ENCODE results near the gene STRIP1. TPM values are rescaled to one million over a fixed set of nuclear protein-coding genes. Genes with fewer than 3 reads are reported as not detected.

The STRIP1 gene
- total and polyA plus RNA-seq, 4 experiments from 2014 or later = 16.5 to 73.3 (median 51.7) TPM

DNA sequence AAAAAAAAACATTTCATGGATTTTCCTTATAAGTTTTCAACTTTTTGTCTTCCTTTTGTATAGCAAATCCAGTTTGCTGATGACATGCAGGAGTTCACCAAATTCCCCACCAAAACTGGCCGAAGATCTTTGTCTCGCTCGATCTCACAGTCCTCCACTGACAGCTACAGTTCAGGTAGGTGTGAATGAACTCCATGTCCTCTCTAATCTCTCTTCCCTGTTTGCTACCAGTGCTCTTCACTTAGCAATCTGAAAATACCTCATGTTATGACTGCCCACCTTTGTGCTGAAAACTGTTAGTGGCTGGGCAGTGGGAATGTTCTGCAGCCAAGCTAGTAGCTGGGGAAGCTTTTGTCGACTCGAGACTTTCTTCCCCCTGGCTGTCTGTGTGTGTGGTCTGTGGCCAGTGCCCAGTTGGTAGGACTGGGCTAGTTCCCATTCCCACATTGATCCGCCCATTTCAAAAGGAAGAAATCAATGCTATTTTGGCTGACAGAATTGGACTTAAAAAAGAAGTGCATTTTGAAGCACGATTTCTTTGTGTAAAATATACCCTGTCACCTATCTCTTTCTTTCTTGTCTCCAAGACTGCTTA is 25.4 kb upstream of the STRIP1 start:
- H3K4me1 Mint-ChIP-seq = peaks cover 12 to 26% (median 15%) of the 10 kb centered on the region in 4 donors
- peaks cover 34 to 41% of the 10 kb centered on the region in 2 donors for H3K36me3 Mint-ChIP-seq
- no peaks in the 10 kb centered on the region for H3K9me3 Mint-ChIP-seq
- no peak overlapping the region for H3K4me3 Mint-ChIP-seq
- Histone ChIP-seq H3K36me3 (ENCODE audit: insufficient read depth, low read length) (peaks cover 38% of the 10 kb centered on the region), H3K4me1 (ENCODE audit: insufficient read depth, low read length) (peaks cover 14% of the 10 kb centered on the region), H3K27me3 (ENCODE audit: insufficient read depth, low read length) (no peaks in the 10 kb centered on the region), H3K27ac (ENCODE audit: low read depth, low read length) (no peak overlapping the region), H3K4me3 (ENCODE audit: low read length in 2 of 2) (no peak overlapping the region), H3K9me3 (ENCODE audit: control insufficient read depth in 1 of 2, low read length in 2 of 2) (no peaks in the 10 kb centered on the region)
- intact Hi-C loops (cut with micrococcal nuclease) = no loop called here
- H3K27ac Mint-ChIP-seq = no peak overlapping the region
- POLR2A ChIA-PET (ENCODE audit: partially characterized antibody) = no interaction called here
- CTCF ChIA-PET (ENCODE audit: partially characterized antibody) = interaction anchor here (3.3 to 4.0 kb wide), 3 partner anchors 20 to 233 kb away, joined by 16 to 29 read pairs (median 26); partner anchors contain the start of gene AHCYL1
- DNase-seq = no peak
- no peaks in the 10 kb centered on the region for H3K27me3 Mint-ChIP-seq

DNA sequence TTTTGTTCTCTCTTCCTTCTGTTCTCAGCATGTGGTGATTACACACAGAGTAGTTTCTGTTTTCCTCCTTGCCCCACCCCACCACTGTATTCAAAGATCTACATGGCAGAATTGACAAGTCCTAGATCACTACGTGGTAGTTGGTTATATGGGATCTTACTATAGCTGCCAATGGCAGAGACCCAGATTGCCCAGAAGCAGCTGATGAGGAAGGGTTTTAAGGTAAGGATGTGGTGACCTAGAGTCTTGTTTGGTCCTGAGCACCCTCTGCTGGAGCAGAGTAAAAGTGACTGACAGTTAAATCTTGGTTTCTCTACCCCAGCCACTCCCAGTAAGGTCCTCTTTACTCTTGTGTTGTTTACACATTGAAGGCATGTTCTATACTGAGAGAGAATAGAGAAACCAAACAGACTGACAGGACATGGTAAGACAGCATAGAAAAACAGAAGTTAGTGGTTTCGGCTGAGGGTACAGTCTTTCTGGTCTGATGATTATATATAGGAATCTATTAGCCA is 22.8 kb upstream of the STRIP1 start:
- Mint-ChIP-seq H3K9me3 (no peaks in the 10 kb centered on the region), H3K27me3 (no peaks in the 10 kb centered on the region), H3K27ac (peak overlapping the region in 5 of 7 donors; percentile 19 to 91 (median 36)), H3K36me3 (peaks cover 54 to 65% of the 10 kb centered on the region in 2 donors), H3K4me1 (peaks cover 0 to 5% (median 4%) of the 10 kb centered on the region in 4 donors), H3K4me3 (no peak overlapping the region)
- intact Hi-C loops (cut with micrococcal nuclease) = loop anchor here (1.0 kb wide), 1 partner anchor 368 kb away; no protein-coding TSS in a partner anchor
- peak in 4 of 5 donors; percentile 26 to 44 (median 40) for DNase-seq
- no peak overlapping the region for H3K4me3 ChIP-seq (ENCODE audit: low read length in 2 of 2)
- H3K9me3 ChIP-seq (ENCODE audit: control insufficient read depth in 1 of 2, low read length in 2 of 2) = no peaks in the 10 kb centered on the region
- no peak overlapping the region for H3K27ac ChIP-seq (ENCODE audit: low read depth, low read length)
- H3K36me3 ChIP-seq (ENCODE audit: insufficient read depth, low read length) = peaks cover 56% of the 10 kb centered on the region
- CTCF ChIA-PET (ENCODE audit: partially characterized antibody) = interaction anchor here (1.0 to 4.0 kb wide), 9 partner anchors 8 to 372 kb away, joined by 3 to 29 read pairs (median 9); partner anchors contain the start of gene AHCYL1
- H3K27me3 ChIP-seq (ENCODE audit: insufficient read depth, low read length) = no peaks in the 10 kb centered on the region
- POLR2A ChIA-PET (ENCODE audit: partially characterized antibody) = interaction anchor here (1.6 kb wide), 1 partner anchor 27 kb away, joined by 5 read pairs; the partner anchor contains the start of gene AHCYL1
- no peaks in the 10 kb centered on the region for H3K4me1 ChIP-seq (ENCODE audit: insufficient read depth, low read length)

DNA sequence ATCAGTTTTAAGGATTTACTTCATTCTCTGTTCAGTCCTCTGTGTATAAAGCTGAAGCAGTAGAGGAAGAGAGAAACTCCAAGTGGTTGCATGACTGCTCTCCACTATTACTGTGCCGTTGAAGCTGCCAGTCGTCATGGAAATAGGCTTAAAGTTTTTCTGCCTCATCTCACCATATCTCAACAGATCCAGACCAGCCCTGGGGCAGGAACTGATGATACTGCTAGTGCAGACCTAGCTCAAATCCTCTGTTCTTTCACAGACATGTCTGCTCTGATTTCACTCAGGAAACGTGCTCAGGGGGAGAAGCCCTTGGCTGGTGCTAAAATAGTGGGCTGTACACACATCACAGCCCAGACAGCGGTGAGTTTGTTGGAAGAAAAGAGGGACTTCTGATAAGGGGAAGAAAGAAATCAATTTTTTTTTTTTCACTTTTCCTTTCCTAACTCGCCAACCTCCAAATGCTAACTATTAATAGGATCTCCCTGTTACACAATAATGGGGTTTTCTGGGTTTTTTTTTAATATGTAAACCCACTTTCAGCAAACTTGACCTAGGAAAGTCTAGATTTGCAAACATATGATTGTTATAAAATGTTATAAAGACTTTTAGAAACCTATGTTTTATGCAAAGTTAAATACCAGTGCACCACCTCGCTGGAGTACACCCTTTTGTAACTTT is 22.2 kb upstream of the STRIP1 start:
- CTCF ChIA-PET (ENCODE audit: partially characterized antibody) = interaction anchor here (0.6 to 4.0 kb wide), 8 partner anchors 11 to 373 kb away, joined by 3 to 29 read pairs (median 9); partner anchors contain the start of gene AHCYL1
- no peaks in the 10 kb centered on the region for H3K27me3 ChIP-seq (ENCODE audit: insufficient read depth, low read length)
- POLR2A ChIA-PET (ENCODE audit: partially characterized antibody) = no interaction called here

DNA sequence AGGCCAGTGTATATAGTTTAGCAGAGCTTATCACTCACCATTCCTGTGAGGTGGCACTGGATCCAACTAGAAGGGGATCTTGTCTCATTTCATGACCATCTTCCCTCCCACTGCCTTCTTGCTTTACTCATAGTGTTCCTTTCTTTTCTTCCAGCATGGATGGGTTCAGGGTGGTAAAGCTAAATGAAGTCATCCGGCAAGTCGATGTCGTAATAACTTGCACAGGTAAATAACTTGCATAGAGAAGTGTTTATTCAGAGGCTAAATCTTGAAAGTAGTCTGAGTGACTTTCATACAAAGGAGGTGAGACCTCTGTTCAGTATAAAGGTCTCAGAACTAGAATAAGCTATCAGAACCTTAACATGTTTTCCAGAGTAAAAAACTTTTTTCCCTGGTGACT is 16.6 kb upstream of the STRIP1 start:
- no peak overlapping the region for H3K27ac ChIP-seq (ENCODE audit: low read depth, low read length)
- Mint-ChIP-seq H3K36me3 (peaks cover 58 to 88% of the 10 kb centered on the region in 2 donors), H3K4me3 (no peak overlapping the region), H3K9me3 (no peaks in the 10 kb centered on the region), H3K27me3 (no peaks in the 10 kb centered on the region), H3K4me1 (no peaks in the 10 kb centered on the region), H3K27ac (no peak overlapping the region)
- no peaks in the 10 kb centered on the region for H3K4me1 ChIP-seq (ENCODE audit: insufficient read depth, low read length)
- intact Hi-C loops (cut with micrococcal nuclease) = no loop called here
- CTCF ChIA-PET (ENCODE audit: partially characterized antibody) = interaction anchor here (0.7 to 3.8 kb wide), 2 partner anchors 11 to 37 kb away, joined by 3 to 21 read pairs; no protein-coding TSS in a partner anchor
- POLR2A ChIA-PET (ENCODE audit: partially characterized antibody) = no interaction called here
- H3K27me3 ChIP-seq (ENCODE audit: insufficient read depth, low read length) = no peaks in the 10 kb centered on the region
- H3K36me3 ChIP-seq (ENCODE audit: insufficient read depth, low read length) = peaks cover 71% of the 10 kb centered on the region
- H3K9me3 ChIP-seq (ENCODE audit: control insufficient read depth in 1 of 2, low read length in 2 of 2) = no peaks in the 10 kb centered on the region
- H3K4me3 ChIP-seq (ENCODE audit: low read length in 2 of 2) = no peak overlapping the region
- DNase-seq = no peak

More for the DNA sequence above, 22.2 kb upstream of the STRIP1 start:
- H3K4me1 ChIP-seq (ENCODE audit: insufficient read depth, low read length) = no peaks in the 10 kb centered on the region
- no peak overlapping the region for H3K4me3 ChIP-seq (ENCODE audit: low read length in 2 of 2)
- H3K36me3 ChIP-seq (ENCODE audit: insufficient read depth, low read length) = peaks cover 62% of the 10 kb centered on the region
- H3K4me3 Mint-ChIP-seq = no peak overlapping the region
- no peaks in the 10 kb centered on the region for H3K9me3 ChIP-seq (ENCODE audit: control insufficient read depth in 1 of 2, low read length in 2 of 2)
- H3K36me3 Mint-ChIP-seq = peaks cover 59 to 71% of the 10 kb centered on the region in 2 donors
- intact Hi-C loops (cut with micrococcal nuclease) = no loop called here
- peaks cover 0 to 5% (median 4%) of the 10 kb centered on the region in 4 donors for H3K4me1 Mint-ChIP-seq
- DNase-seq = no peak
- no peaks in the 10 kb centered on the region for H3K27me3 Mint-ChIP-seq
- no peaks in the 10 kb centered on the region for H3K9me3 Mint-ChIP-seq
- peak overlapping the region in 3 of 7 donors; percentile 29 to 41 (median 32) for H3K27ac Mint-ChIP-seq
- no peak overlapping the region for H3K27ac ChIP-seq (ENCODE audit: low read depth, low read length)

DNA sequence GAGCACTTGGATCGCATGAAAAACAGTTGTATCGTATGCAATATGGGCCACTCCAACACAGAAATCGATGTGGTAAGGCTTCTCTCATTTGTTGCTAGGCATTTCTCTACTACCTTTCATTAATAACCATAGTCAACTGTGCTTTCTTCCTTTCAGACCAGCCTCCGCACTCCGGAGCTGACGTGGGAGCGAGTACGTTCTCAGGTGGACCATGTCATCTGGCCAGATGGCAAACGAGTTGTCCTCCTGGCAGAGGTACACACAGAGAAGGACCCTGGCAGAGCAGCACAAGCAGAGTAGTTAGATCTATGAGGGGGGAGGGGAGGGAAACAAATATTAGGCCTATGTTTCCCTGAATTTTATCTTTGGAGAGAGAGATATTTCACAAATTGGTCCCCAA is 16.0 kb upstream of the STRIP1 start:
- no peaks in the 10 kb centered on the region for H3K4me1 Mint-ChIP-seq
- no peak for DNase-seq
- H3K4me3 Mint-ChIP-seq = no peak overlapping the region
- peaks cover 69% of the 10 kb centered on the region for H3K36me3 ChIP-seq (ENCODE audit: insufficient read depth, low read length)
- no peak overlapping the region for H3K27ac Mint-ChIP-seq
- H3K27ac ChIP-seq (ENCODE audit: low read depth, low read length) = no peak overlapping the region
- no peaks in the 10 kb centered on the region for H3K4me1 ChIP-seq (ENCODE audit: insufficient read depth, low read length)
- H3K27me3 ChIP-seq (ENCODE audit: insufficient read depth, low read length) = no peaks in the 10 kb centered on the region
- H3K9me3 ChIP-seq (ENCODE audit: control insufficient read depth in 1 of 2, low read length in 2 of 2) = no peaks in the 10 kb centered on the region
- H3K9me3 Mint-ChIP-seq = no peaks in the 10 kb centered on the region
- no peaks in the 10 kb centered on the region for H3K27me3 Mint-ChIP-seq
- ChIA-PET POLR2A (ENCODE audit: partially characterized antibody) (no interaction called here), CTCF (ENCODE audit: partially characterized antibody) (interaction anchor here (2.9 kb wide), 1 partner anchor 11 kb away, joined by 27 read pairs; no protein-coding TSS in a partner anchor)
- no peak overlapping the region for H3K4me3 ChIP-seq (ENCODE audit: low read length in 2 of 2)
- intact Hi-C loops (cut with micrococcal nuclease) = no loop called here
- peaks cover 58 to 91% of the 10 kb centered on the region in 2 donors for H3K36me3 Mint-ChIP-seq

DNA sequence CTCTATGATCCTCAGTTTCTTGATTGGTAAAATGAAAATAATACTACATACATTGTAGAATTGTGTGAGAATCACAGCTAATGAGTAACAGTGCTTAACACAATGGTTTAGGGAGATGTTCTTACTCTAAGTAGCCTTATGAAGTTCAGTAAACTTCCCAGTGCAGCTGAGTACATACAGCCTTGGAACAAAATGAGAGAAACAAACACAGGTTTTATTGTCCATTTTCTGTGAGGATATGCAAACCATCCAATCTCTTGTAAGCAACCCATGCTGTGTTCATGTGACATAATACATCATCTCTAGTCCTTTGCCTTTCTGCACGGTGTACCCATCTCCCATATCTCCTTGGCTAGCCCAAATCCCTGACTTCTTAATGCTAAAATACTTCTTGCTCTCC is 14.7 kb upstream of the STRIP1 start:
- ChIA-PET POLR2A (ENCODE audit: partially characterized antibody) (no interaction called here), CTCF (ENCODE audit: partially characterized antibody) (interaction anchor here (0.9 to 2.9 kb wide), 7 partner anchors 9 to 380 kb away, joined by 3 to 27 read pairs (median 4); partner anchors contain the start of genes AHCYL1 and STRIP1)
- H3K4me1 ChIP-seq (ENCODE audit: insufficient read depth, low read length) = no peaks in the 10 kb centered on the region
- no peaks in the 10 kb centered on the region for H3K9me3 Mint-ChIP-seq
- no peak overlapping the region for H3K4me3 Mint-ChIP-seq
- intact Hi-C loops (cut with micrococcal nuclease) = no loop called here
- no peaks in the 10 kb centered on the region for H3K9me3 ChIP-seq (ENCODE audit: control insufficient read depth in 1 of 2, low read length in 2 of 2)
- H3K4me1 Mint-ChIP-seq = no peaks in the 10 kb centered on the region
- H3K4me3 ChIP-seq (ENCODE audit: low read length in 2 of 2) = no peak overlapping the region
- H3K27ac Mint-ChIP-seq = peak overlapping the region in 2 of 7 donors; percentile 11 to 61
- H3K27ac ChIP-seq (ENCODE audit: low read depth, low read length) = no peak overlapping the region
- no peak for DNase-seq
- H3K36me3 Mint-ChIP-seq = peaks cover 64 to 86% of the 10 kb centered on the region in 2 donors
- no peaks in the 10 kb centered on the region for H3K27me3 Mint-ChIP-seq
- peaks cover 66% of the 10 kb centered on the region for H3K36me3 ChIP-seq (ENCODE audit: insufficient read depth, low read length)
- H3K27me3 ChIP-seq (ENCODE audit: insufficient read depth, low read length) = no peaks in the 10 kb centered on the region

DNA sequence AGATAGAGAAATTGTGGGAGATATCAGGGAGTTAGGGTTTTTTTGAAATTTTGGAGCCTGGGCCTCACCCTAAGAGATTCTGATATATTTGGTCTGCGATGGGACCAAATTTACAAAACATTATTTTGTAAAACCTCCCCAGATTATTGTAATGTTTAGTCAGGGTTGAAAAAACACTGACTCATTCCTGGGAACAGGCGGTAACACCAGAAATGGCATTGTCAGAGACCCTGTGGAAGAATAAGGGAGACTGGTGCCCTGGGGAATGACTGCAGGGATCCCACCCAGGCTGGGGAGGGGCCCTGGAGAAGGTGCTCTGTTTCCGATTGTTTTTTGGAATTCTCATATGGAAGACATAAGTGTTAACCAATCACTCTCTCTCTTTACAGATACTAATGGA is 13.1 kb upstream of the STRIP1 start:
- Mint-ChIP-seq H3K36me3 (peaks cover 50 to 75% of the 10 kb centered on the region in 2 donors), H3K27ac (no peak overlapping the region)
- CTCF ChIA-PET (ENCODE audit: partially characterized antibody) = interaction anchor here (1.5 kb wide), 1 partner anchor 13 kb away, joined by 3 read pairs; the partner anchor contains the start of gene STRIP1

More for the DNA sequence above, 13.1 kb upstream of the STRIP1 start:
- no peaks in the 10 kb centered on the region for H3K4me1 Mint-ChIP-seq
- H3K27ac ChIP-seq (ENCODE audit: low read depth, low read length) = no peak overlapping the region
- POLR2A ChIA-PET (ENCODE audit: partially characterized antibody) = no interaction called here
- H3K9me3 Mint-ChIP-seq = no peaks in the 10 kb centered on the region
- DNase-seq = no peak
- H3K27me3 ChIP-seq (ENCODE audit: insufficient read depth, low read length) = no peaks in the 10 kb centered on the region
- intact Hi-C loops (cut with micrococcal nuclease) = no loop called here
- H3K4me3 Mint-ChIP-seq = no peak overlapping the region
- H3K9me3 ChIP-seq (ENCODE audit: control insufficient read depth in 1 of 2, low read length in 2 of 2) = no peaks in the 10 kb centered on the region
- H3K27me3 Mint-ChIP-seq = no peaks in the 10 kb centered on the region
- H3K36me3 ChIP-seq (ENCODE audit: insufficient read depth, low read length) = peaks cover 55% of the 10 kb centered on the region
- H3K4me1 ChIP-seq (ENCODE audit: insufficient read depth, low read length) = no peaks in the 10 kb centered on the region
- no peak overlapping the region for H3K4me3 ChIP-seq (ENCODE audit: low read length in 2 of 2)

All from CD4-positive, alpha-beta memory T cell (primary cell).